Colonic mucosa (tissue), 4 donors: Measurements from ENCODE around the gene ISYNA1. TPM values are rescaled to one million over a fixed set of nuclear protein-coding genes. Genes with fewer than 3 reads are reported as not detected.

Source experiments
- DNase-seq: peaks from one replicate; pipeline ENCODE4 v3.0.0-alpha.2; 2020
- H3K27ac ChIP-seq: fragments of 200-600 bp; one replicate; pipeline ENCODE4 v1.8.0; 2021
- H3K27me3 ChIP-seq: fragments of 200-600 bp; one replicate; pipeline ENCODE4 v1.8.0; 2021
- H3K36me3 ChIP-seq: fragments of 200-600 bp; one replicate; pipeline ENCODE4 v1.8.0; 2021
- H3K4me1 ChIP-seq: fragments of 200-600 bp; one replicate; pipeline ENCODE4 v1.8.0; 2021; ENCODE audit warnings: mild to moderate bottlenecking
- H3K4me3 ChIP-seq: fragments of 200-600 bp; one replicate; pipeline ENCODE4 v1.8.0; 2021
- H3K9ac ChIP-seq, 2 donors: one replicate each; pipeline ENCODE4 v1.7.0; 2013; ENCODE audit warnings: control low read depth in 2 of 2, low read depth in 2 of 2, low read length in 2 of 2
- H3K9me3 ChIP-seq: fragments of 200-600 bp; one replicate; pipeline ENCODE4 v1.8.0; 2021
- CTCF ChIP-seq: fragments of 200-600 bp; IDR thresholded peaks from one replicate; pipeline ENCODE4 v1.8.0; 2022; ENCODE audit warnings: antibody characterized with exemption, mild to moderate bottlenecking
- intact Hi-C: fragments of 100-400 bp; cut with DNase I; formaldehyde crosslinking; loops from one replicate; pipeline ENCODE4 v1.14.1; 2022
- total RNA-seq, 2 donors: library from RNA; stranded (reverse); fragmentation: NEBNext Ultra II Directional in 1 of 2; extraction: Animal tissue kit (Norgen Biotek cat#: 25700) in 1 of 2; gene quantifications; one replicate each; pipeline ENCODE4 v1.2.1, GENCODE V29; 2021
- donor health status: healthy.
- donor health status: DM: no; HTN: no; CAD: no.
- donor health status: DM: no; HTN: no; CAD: no.

The ISYNA1 gene
- 10 to 100 TPM; 17.7 to 25.7 TPM for total RNA-seq

- intact Hi-C loops = no loop called here
- peak within 1 kb of the TSS; percentile 51 to 73 for H3K9ac ChIP-seq
- H3K27me3 ChIP-seq = no peaks in the 10 kb centered on the region
- peak within 1 kb of the TSS; percentile 48 for H3K4me3 ChIP-seq
- peak; percentile 61 for DNase-seq
- peak within 1 kb of the TSS; percentile 40 for H3K27ac ChIP-seq
- peaks cover 8% of the 10 kb centered on the region for H3K4me1 ChIP-seq
- H3K9me3 ChIP-seq = no peaks in the 10 kb centered on the region
- no peak for TF ChIP-seq CTCF
- H3K36me3 ChIP-seq = no peaks in the 10 kb centered on the region
Measured at GRCh38 chr19:18437491-18438330, at the start of gene ISYNA1. Gene ISYNA1, minus strand, starts transcription at chr19:18438133. Its CDS starts 154 bp downstream, at chr19:18437979.

GRCh38 chr19:18486746-18487145 is 48.8 kb upstream of the ISYNA1 start:
- no peak for DNase-seq
- H3K9me3 ChIP-seq = no peaks in the 10 kb centered on the region
- no peaks in the 10 kb centered on the region for H3K27me3 ChIP-seq
- H3K4me1 ChIP-seq = peaks cover 23% of the 10 kb centered on the region
- H3K27ac ChIP-seq = peak overlapping the region; percentile 62
- H3K36me3 ChIP-seq = no peaks in the 10 kb centered on the region
- no peak overlapping the region for H3K4me3 ChIP-seq
- TF ChIP-seq CTCF = no peak
- intact Hi-C loops = no loop called here
- H3K9ac ChIP-seq = peak overlapping the region in 1 of 2 donors; percentile 41

- Histone ChIP-seq H3K9me3 (no peaks in the 10 kb centered on the region), H3K36me3 (no peaks in the 10 kb centered on the region), H3K9ac (peak overlapping the region in 1 of 2 donors; percentile 17), H3K4me3 (no peak overlapping the region), H3K27me3 (no peaks in the 10 kb centered on the region), H3K27ac (no peak overlapping the region), H3K4me1 (peaks cover 29% of the 10 kb centered on the region)
- no peak for TF ChIP-seq CTCF
- DNase-seq = no peak
- intact Hi-C loops = no loop called here
Measured at GRCh38 chr19:18484992-18485391, 47.1 kb upstream of the ISYNA1 start.

- no peak for DNase-seq
- Histone ChIP-seq H3K9me3 (no peaks in the 10 kb centered on the region), H3K4me1 (peaks cover 31% of the 10 kb centered on the region), H3K27me3 (no peaks in the 10 kb centered on the region), H3K27ac (no peak overlapping the region), H3K4me3 (no peak overlapping the region), H3K9ac (peak overlapping the region in 1 of 2 donors; percentile 27), H3K36me3 (no peaks in the 10 kb centered on the region)
- TF ChIP-seq CTCF = no peak
- intact Hi-C loops = no loop called here
Measured at GRCh38 chr19:18483119-18483890, 45.4 kb upstream of the ISYNA1 start.

GRCh38 chr19:18481505-18482222 is 43.7 kb upstream of the ISYNA1 start:
- H3K4me1 ChIP-seq = peaks cover 26% of the 10 kb centered on the region
- H3K36me3 ChIP-seq = no peaks in the 10 kb centered on the region
- H3K27me3 ChIP-seq = no peaks in the 10 kb centered on the region
- H3K4me3 ChIP-seq = no peak overlapping the region
- no peaks in the 10 kb centered on the region for H3K9me3 ChIP-seq
- no peak overlapping the region for H3K9ac ChIP-seq
- no peak for TF ChIP-seq CTCF
- DNase-seq = no peak
- no peak overlapping the region for H3K27ac ChIP-seq
- intact Hi-C loops = no loop called here
